IgD-negative memory B cell (primary cell): ENCODE results near the gene CNTNAP5. TPM values are rescaled to one million over a fixed set of nuclear protein-coding genes. Genes with fewer than 3 reads are reported as not detected.

ENCODE experiments used
- H3K27ac Mint-ChIP-seq, 3 donors: one replicate each; pipeline ENCODE4 v1.8.0; 2020 to 2022; ENCODE audit warnings: mild to moderate bottlenecking in 3 of 3, mixed read lengths in 3 of 3, moderate library complexity in 1 of 3
- H3K27me3 Mint-ChIP-seq: one replicate; pipeline ENCODE4 v1.8.0; 2021; ENCODE audit warnings: mixed read lengths
- H3K36me3 Mint-ChIP-seq: one replicate; pipeline ENCODE4 v1.8.0; 2020; ENCODE audit warnings: mild to moderate bottlenecking, mixed read lengths
- H3K4me1 Mint-ChIP-seq, 3 donors: one replicate each; pipeline ENCODE4 v1.8.0; 2020 to 2022; ENCODE audit warnings: mixed read lengths in 3 of 3, mild to moderate bottlenecking in 1 of 3
- H3K4me3 Mint-ChIP-seq, 4 donors: one replicate each; pipeline ENCODE4 v1.8.0; 2020 to 2022; ENCODE audit warnings: mild to moderate bottlenecking in 4 of 4, mixed read lengths in 4 of 4, moderate library complexity in 3 of 4
- H3K9me3 Mint-ChIP-seq, 3 donors: one replicate each; pipeline ENCODE4 v1.8.0; 2020 to 2021; ENCODE audit warnings: mixed read lengths in 3 of 3, mild to moderate bottlenecking in 1 of 3
- polyA plus RNA-seq: library from polyadenylated mRNA; unstranded; fragments of 300-500 nt; fragmentation: Illumina TruSeq; gene quantifications from one replicate; pipeline ENCODE4 v1.2.3, GENCODE V29; 2021

Gene CNTNAP5
- polyA plus RNA-seq, 1 donor from 2014 or later = not detected

DNA sequence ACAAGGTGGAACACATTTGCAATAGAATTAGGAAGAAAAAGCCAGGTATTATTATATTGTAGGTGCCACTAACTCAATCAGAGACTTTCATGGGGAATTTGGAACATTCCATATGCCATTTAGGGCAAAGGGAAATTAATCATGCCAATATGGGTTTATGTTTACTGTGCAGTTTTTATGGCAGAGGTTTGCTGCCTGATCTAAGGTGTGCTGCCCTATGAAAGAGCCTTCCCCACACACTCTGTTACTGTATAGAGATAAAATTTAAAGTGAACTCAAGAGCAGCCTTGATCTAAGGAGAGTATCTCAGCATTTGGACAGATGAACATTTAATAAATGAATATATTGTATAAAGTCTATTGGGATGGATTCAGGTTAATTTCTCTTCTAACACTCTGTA, 771.6 kb downstream of the CNTNAP5 start:
- H3K27me3 Mint-ChIP-seq = no peaks in the 10 kb centered on the region
- H3K27ac Mint-ChIP-seq = no peak overlapping the region
- peaks cover 0 to 3% (median 3%) of the 10 kb centered on the region in 3 donors for H3K9me3 Mint-ChIP-seq
- H3K4me3 Mint-ChIP-seq = no peak overlapping the region
- H3K36me3 Mint-ChIP-seq = peaks cover 6% of the 10 kb centered on the region
- no peaks in the 10 kb centered on the region for H3K4me1 Mint-ChIP-seq

DNA sequence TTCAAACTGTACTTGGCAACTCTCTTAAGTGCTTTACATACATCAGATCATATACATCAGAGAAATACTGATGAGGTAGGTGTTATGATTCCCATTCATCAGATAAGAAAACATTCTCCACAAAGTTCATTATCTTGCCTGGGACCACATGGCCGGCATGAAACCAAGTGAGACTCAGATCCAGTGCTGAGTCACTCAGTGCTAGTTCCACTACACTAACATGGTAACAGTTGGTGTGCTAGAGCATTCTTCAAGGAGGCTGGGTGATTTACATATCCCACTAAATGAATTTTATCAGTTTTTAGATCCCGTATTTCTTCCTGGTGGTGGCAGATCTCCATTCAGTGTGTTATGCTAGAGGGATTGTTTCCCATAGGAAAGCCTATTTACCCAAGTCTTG, 772.0 kb downstream of the CNTNAP5 start:
- Mint-ChIP-seq H3K36me3 (peaks cover 6% of the 10 kb centered on the region), H3K27me3 (no peaks in the 10 kb centered on the region), H3K27ac (no peak overlapping the region), H3K4me1 (no peaks in the 10 kb centered on the region), H3K9me3 (peaks cover 0 to 3% (median 2%) of the 10 kb centered on the region in 3 donors), H3K4me3 (no peak overlapping the region)

DNA sequence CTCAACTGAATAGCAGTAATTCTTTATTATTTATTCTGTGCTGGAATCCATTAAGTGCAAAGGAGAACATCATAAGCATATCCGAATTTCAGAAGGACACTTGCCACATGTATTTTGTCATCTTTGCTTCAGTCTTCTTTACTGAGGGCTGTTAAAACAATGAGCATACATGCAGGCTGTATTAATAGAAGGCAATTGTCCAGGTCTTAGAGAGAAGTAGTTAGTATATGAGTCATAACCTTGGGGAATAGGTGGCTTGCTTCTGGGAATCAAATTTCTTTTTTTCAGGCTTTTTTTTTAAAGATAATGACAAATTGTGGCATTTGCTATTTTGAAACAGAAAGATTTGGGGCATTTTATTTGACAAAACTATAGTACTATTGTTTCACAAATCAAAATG, 773.5 kb downstream of the CNTNAP5 start:
- Mint-ChIP-seq H3K9me3 (peaks cover 0 to 2% (median 0%) of the 10 kb centered on the region in 3 donors), H3K27me3 (no peaks in the 10 kb centered on the region), H3K4me1 (no peaks in the 10 kb centered on the region), H3K36me3 (peaks cover 3% of the 10 kb centered on the region), H3K4me3 (no peak overlapping the region), H3K27ac (no peak overlapping the region)

DNA sequence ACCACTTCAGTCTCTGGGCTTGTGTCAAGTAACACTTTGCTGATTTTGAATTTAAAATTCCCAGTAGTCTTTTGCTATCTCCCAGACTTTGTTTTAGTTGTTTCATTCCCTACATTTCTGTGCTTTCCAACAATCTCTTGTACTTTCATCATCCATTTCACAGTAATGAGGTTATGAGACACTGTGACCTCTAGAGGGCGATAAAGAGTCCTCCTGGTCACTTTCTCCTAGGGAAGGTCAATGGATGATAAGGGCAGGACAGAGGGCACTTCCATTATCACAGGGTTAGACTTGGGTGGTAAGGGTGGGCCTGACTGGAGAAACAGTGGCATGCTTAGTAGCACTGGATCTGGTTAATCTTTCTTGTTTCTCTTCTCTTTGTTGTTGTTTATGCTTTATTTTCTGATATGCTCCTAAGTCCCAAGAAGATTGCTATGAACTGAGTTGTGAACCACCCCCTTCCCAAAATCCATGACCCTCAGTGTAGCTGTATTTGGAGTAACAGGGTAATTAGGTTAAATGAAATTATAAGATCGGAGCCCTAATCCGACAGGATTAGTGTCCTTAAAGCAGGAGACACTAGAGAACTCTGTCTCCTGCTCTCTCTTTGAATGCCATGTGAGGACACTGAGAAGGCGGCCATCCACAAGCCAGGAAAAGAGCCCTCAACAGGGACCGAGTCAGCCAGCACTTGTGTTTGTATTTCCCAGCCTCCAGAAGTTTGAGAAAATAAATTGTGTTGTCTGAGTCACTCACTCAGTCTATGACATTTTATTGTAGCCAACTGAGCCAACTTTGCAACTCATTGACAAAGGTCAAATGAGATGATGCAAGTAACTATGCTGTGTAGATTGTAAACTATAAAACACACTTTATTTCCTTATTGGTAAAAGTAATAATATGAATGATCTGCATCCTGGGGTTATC, 779.2 kb downstream of the CNTNAP5 start:
- H3K4me3 Mint-ChIP-seq = no peak overlapping the region
- peaks cover 5% of the 10 kb centered on the region for H3K36me3 Mint-ChIP-seq
- no peak overlapping the region for H3K27ac Mint-ChIP-seq
- no peaks in the 10 kb centered on the region for H3K27me3 Mint-ChIP-seq
- H3K9me3 Mint-ChIP-seq = peaks cover 0 to 4% (median 0%) of the 10 kb centered on the region in 3 donors
- H3K4me1 Mint-ChIP-seq = no peaks in the 10 kb centered on the region

DNA sequence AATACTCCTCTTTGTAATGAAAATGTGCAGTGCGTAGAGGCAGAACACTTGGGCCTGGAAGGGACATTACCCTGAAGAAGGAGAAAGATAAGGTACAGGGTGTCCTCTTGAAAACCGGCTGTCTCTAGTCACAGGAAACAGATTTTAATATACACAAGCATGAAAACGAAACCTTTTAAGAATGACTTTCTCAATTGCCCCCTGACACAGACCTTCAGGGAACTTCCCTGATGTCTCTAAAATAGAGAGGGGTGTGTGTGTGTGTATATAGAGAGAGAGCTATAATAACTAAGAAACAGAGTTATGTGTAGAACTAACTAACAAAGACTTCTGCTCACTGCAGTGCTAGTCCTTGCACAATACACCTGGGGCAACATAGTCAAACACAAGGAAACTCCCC, 780.0 kb downstream of the CNTNAP5 start:
- no peaks in the 10 kb centered on the region for H3K4me1 Mint-ChIP-seq
- H3K27ac Mint-ChIP-seq = no peak overlapping the region
- H3K27me3 Mint-ChIP-seq = no peaks in the 10 kb centered on the region
- H3K9me3 Mint-ChIP-seq = peaks cover 0 to 4% (median 0%) of the 10 kb centered on the region in 3 donors
- peaks cover 5% of the 10 kb centered on the region for H3K36me3 Mint-ChIP-seq
- H3K4me3 Mint-ChIP-seq = no peak overlapping the region

DNA sequence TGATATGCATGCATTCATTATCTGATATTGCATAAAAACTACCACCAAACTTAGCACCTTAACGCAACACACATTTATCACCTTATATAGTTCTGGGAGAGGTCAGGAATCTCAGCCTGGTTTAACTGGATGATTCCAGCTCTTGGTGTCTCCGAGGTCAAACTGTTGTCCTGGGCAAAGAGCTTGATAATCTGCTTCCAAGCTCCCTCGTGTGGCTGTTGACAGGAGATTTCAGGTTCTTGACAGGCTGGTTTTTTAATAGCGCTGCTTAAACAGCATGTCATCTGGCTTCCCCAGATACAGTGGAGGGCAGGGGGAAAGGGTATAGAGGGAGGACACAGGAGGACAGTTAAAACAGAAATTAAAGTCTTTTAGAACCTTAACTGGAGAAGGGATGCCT, 785.0 kb downstream of the CNTNAP5 start:
- no peaks in the 10 kb centered on the region for H3K4me1 Mint-ChIP-seq

DNA sequence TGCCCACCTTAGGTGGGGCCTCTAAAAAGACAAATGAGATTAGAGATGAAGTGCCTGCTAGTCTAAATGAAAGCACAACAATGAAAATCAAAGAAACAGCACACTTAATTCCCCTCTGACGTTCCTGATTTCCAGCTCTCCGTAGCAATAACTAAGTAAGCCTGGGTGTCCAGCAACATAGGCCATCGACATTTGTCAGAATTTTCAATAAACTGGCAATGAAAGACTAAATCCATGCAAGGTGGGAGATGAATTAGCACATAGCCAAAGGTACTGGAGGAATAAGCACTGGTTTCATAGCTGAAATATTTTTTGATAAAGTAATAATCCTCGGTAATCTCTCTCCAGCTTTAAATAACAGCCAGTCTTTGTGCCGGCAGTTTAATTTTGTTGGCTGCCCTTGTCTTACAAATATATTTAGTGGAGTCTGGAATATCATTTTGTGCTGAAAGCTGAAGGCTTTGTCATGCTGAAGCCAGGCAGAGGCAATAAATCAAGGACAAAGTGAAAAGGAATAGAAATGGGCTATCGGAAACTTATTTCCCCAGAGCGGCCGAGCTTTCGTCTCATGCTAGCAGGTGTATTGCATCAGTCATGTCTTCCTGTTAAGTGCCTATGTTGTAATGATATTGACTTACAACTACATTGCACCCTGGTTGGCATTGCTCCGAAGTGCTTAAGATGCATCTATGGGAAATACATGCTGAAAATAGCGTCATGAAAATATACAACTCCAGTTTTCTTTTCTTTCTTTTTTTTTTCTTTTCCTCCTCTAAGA, 790.1 kb downstream of the CNTNAP5 start:
- no peaks in the 10 kb centered on the region for H3K27me3 Mint-ChIP-seq
- no peaks in the 10 kb centered on the region for H3K36me3 Mint-ChIP-seq
- no peak overlapping the region for H3K4me3 Mint-ChIP-seq
- no peaks in the 10 kb centered on the region for H3K4me1 Mint-ChIP-seq
- H3K9me3 Mint-ChIP-seq = peaks cover 0 to 9% (median 0%) of the 10 kb centered on the region in 3 donors
- no peak overlapping the region for H3K27ac Mint-ChIP-seq

More for the DNA sequence above, 785.0 kb downstream of the CNTNAP5 start:
- no peak overlapping the region for H3K27ac Mint-ChIP-seq
- no peak overlapping the region for H3K4me3 Mint-ChIP-seq
- peaks cover 0 to 9% (median 2%) of the 10 kb centered on the region in 3 donors for H3K9me3 Mint-ChIP-seq
- H3K36me3 Mint-ChIP-seq = peaks cover 2% of the 10 kb centered on the region
- H3K27me3 Mint-ChIP-seq = no peaks in the 10 kb centered on the region

DNA sequence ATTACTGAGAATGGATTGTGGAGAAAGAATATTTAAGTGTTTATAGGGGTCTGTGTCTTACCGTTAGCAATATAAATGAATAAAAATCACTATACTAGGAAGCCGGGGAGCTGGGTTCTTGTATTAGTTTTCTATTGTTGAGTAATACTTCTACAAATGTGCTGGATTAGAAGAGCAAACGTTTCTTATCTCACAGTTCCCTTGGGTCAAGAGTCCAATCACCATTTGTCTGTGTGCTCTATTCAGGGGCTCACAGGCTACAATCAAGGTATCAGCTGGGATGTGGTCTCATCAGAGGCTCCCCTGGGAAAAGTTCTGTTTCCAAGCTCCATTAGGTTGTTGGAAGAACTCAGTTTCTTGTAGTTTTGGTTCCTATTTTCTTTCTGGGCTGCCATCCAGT, 790.9 kb downstream of the CNTNAP5 start:
- no peaks in the 10 kb centered on the region for H3K36me3 Mint-ChIP-seq

DNA sequence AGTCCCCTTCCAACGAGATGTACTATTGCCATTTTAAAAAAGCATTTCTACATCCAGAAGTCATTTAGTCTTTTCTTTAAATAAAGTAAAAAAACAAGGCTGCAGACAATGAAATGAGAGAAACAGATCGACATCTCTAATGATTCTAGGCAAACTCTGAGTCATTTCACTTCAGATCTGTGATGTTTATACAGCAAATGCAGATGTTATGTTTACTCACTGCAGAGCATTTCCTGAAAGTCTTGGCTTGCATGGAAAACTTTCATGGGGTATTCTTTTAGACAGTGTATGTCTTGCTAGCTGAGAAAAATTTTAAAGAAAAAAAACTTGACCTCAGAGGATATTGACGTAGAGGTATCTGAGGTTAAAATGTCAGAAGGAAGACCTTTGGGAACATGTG, 797.4 kb downstream of the CNTNAP5 start:
- Mint-ChIP-seq H3K9me3 (peaks cover 0 to 7% (median 2%) of the 10 kb centered on the region in 3 donors), H3K27me3 (no peaks in the 10 kb centered on the region), H3K4me3 (no peak overlapping the region), H3K36me3 (peaks cover 2% of the 10 kb centered on the region), H3K27ac (no peak overlapping the region), H3K4me1 (no peaks in the 10 kb centered on the region)

More for the DNA sequence above, 790.9 kb downstream of the CNTNAP5 start:
- no peaks in the 10 kb centered on the region for H3K27me3 Mint-ChIP-seq
- no peaks in the 10 kb centered on the region for H3K4me1 Mint-ChIP-seq
- no peak overlapping the region for H3K4me3 Mint-ChIP-seq
- H3K27ac Mint-ChIP-seq = no peak overlapping the region
- H3K9me3 Mint-ChIP-seq = peaks cover 0 to 9% (median 2%) of the 10 kb centered on the region in 3 donors

DNA sequence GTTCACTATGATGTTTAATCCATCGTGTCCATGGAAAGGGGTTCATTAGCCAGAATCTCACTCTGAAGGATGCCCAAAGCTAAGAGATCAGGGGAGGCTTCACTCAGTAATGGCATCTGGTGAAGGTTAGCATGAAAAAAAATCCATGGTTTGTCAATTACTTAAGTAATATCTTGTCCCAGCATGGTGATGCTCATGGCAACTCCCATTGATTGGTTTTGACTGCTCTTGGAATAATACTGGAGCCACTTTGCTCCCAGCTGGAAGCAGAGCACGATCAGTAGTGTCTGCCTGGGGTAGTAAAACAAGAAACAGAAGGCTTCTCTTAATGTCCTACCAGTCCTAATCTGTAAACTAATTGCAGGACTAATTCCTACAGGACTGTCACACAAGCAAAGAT, 799.4 kb downstream of the CNTNAP5 start:
- Mint-ChIP-seq H3K4me1 (no peaks in the 10 kb centered on the region), H3K9me3 (peaks cover 2 to 9% (median 3%) of the 10 kb centered on the region in 3 donors), H3K27me3 (no peaks in the 10 kb centered on the region), H3K36me3 (peaks cover 2% of the 10 kb centered on the region), H3K27ac (no peak overlapping the region), H3K4me3 (no peak overlapping the region)

DNA sequence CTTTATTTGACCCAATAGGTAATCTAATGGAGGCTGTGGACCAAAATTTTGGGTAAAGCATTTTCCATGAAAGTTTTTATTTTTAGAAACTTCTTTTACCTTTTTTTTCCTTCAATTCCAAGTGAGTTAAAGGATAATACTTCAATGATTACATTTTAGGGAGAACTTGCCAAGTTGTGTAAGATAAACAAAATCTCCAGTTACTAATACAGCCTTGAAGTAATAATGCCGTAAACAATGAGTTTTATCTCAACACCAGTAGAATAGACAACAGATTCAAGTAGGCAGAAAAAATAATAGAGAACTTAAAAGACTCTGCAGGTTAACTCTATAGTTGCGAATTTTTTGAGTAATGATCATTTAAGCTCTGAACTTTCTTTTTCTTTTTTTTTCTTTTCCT, 807.4 kb downstream of the CNTNAP5 start:
- no peaks in the 10 kb centered on the region for H3K27me3 Mint-ChIP-seq
- no peaks in the 10 kb centered on the region for H3K4me1 Mint-ChIP-seq
- H3K36me3 Mint-ChIP-seq = no peaks in the 10 kb centered on the region
- no peak overlapping the region for H3K4me3 Mint-ChIP-seq
- H3K27ac Mint-ChIP-seq = no peak overlapping the region
- peaks cover 0 to 18% (median 5%) of the 10 kb centered on the region in 3 donors for H3K9me3 Mint-ChIP-seq

DNA sequence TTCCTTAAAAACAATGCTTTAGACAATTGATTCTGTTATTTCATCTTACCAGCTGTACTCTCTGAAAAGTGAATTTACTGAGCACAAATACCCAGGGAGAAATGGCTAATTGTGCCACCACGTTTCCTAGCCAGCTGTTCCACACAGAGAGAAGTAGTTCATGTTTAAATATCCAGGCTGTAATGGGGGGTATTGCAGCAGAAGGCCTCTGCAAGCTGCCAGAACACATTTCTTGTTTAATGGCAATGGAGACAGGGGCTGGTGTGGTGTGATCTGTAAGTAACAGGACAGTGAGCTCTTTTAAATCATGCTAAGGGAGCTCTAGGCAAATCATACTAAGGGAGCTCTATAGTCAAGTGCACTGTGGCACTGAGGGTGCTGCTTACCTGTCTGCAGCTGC, 809.2 kb downstream of the CNTNAP5 start:
- Mint-ChIP-seq H3K9me3 (peaks cover 3 to 15% (median 5%) of the 10 kb centered on the region in 3 donors), H3K4me1 (no peaks in the 10 kb centered on the region), H3K27ac (no peak overlapping the region), H3K36me3 (no peaks in the 10 kb centered on the region), H3K27me3 (no peaks in the 10 kb centered on the region), H3K4me3 (no peak overlapping the region)

DNA sequence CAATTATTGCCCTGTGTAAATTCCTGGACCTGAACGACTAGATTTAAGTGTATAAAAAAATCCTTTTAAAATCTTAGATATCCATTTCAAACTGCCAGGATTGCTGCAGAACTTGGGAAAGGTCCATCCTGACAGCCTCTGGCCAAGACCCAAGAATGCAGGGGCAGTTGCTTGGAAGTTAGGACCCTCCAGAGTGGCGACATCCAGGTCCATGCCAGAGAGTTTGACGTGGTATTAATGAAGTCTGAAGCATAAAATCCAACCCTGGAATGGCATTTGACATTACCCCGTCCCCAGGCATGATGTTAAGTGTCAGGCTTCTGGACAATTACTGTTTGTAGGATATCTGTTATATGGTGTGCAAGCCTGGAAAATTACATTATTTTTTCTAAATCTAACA, 810.2 kb downstream of the CNTNAP5 start:
- Mint-ChIP-seq H3K4me1 (no peaks in the 10 kb centered on the region), H3K4me3 (no peak overlapping the region), H3K27me3 (no peaks in the 10 kb centered on the region), H3K27ac (no peak overlapping the region), H3K36me3 (no peaks in the 10 kb centered on the region), H3K9me3 (peaks cover 3 to 19% (median 6%) of the 10 kb centered on the region in 3 donors)

DNA sequence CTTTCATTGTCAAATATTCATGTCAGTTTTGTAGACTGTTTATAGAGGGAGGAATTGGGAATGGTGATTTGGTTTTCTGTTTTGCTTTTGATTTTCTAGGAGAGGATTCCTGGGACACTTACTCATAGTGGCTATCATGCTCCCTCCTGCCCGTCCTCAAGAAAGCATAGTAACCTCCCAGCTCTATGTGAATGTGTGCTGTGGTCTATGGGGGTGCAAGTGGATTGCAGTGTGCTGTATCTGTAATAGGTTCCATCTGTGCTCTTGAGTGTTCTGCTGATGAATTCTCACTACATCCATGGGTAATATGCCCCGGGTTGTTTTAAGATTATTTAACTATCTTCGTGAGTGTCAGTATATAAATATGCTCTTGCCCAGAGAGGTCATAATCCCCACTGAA, 811.3 kb downstream of the CNTNAP5 start:
- Mint-ChIP-seq H3K27me3 (no peaks in the 10 kb centered on the region), H3K36me3 (no peaks in the 10 kb centered on the region), H3K4me1 (no peaks in the 10 kb centered on the region), H3K9me3 (peaks cover 3 to 20% (median 6%) of the 10 kb centered on the region in 3 donors), H3K27ac (no peak overlapping the region), H3K4me3 (no peak overlapping the region)

DNA sequence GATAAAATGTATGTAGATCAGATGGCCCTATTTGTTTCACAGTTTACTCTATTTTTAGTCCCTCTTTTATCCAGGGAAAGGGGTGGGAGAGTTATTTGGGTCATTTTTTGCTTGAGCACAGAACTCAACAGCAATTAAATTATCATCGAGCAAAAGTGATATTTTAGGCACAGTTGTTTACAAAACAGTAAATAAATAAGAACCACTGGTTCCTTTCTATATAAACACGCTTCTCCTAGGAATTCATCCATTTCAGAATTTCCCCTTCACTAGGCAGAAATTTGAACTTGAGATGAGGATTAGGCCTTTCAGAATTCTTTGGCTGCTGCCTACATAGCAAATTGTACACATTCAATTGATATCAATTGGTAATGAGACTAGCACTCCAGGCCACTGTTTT, 812.4 kb downstream of the CNTNAP5 start:
- no peaks in the 10 kb centered on the region for H3K27me3 Mint-ChIP-seq

More for the DNA sequence above, 812.4 kb downstream of the CNTNAP5 start:
- H3K36me3 Mint-ChIP-seq = no peaks in the 10 kb centered on the region
- no peak overlapping the region for H3K27ac Mint-ChIP-seq
- H3K4me3 Mint-ChIP-seq = no peak overlapping the region
- no peaks in the 10 kb centered on the region for H3K4me1 Mint-ChIP-seq
- H3K9me3 Mint-ChIP-seq = peaks cover 3 to 20% (median 6%) of the 10 kb centered on the region in 3 donors
